Body of pancreas (tissue), 4 donors: Measurements from ENCODE around the gene ZFYVE16.

ENCODE experiments used
- POLR2A ChIP-seq, 3 donors: fragments of 450-650 bp; IDR thresholded peaks; one replicate each; pipeline ENCODE4 v1.6.1; 2016; ENCODE audit warnings: antibody characterized with exemption in 3 of 3, mild to moderate bottlenecking in 2 of 3
- TF ChIP-seq, protein P1 (sequence below), 7 experiments: fragments of 450-650 bp in 4 of 7; fragments of 200-600 bp in 3 of 7; sonication (generic) in 3 of 7; IDR thresholded peaks; one replicate each; pipeline ENCODE4 v1.5.1; 2016 to 2019; ENCODE audit warnings: antibody characterized with exemption in 7 of 7

DNA sequence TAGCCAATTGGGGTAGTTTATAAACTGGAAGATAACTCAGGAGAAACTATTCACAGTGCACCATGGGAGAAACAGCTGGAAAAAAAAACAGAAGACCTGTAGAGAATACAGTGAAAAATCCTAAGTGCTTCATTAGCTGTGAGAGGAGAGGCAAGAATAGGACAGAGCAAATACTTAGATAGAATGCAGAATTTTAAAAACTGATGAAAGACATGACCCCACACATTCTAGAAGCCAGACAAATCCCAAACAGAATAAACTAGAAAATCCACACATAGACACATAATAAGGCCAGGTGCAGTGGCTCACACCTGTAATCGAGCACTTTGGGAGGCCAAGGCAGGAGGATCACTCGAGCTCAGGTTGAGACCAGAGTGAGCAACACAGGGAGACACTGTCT is 72.5 kb downstream of the ZFYVE16 start:
- TF ChIP-seq, protein P1, sequence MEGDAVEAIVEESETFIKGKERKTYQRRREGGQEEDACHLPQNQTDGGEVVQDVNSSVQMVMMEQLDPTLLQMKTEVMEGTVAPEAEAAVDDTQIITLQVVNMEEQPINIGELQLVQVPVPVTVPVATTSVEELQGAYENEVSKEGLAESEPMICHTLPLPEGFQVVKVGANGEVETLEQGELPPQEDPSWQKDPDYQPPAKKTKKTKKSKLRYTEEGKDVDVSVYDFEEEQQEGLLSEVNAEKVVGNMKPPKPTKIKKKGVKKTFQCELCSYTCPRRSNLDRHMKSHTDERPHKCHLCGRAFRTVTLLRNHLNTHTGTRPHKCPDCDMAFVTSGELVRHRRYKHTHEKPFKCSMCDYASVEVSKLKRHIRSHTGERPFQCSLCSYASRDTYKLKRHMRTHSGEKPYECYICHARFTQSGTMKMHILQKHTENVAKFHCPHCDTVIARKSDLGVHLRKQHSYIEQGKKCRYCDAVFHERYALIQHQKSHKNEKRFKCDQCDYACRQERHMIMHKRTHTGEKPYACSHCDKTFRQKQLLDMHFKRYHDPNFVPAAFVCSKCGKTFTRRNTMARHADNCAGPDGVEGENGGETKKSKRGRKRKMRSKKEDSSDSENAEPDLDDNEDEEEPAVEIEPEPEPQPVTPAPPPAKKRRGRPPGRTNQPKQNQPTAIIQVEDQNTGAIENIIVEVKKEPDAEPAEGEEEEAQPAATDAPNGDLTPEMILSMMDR (IDR thresholded peaks at IDR 0.05) = no peak
- no peak for TF ChIP-seq POLR2A (IDR thresholded peaks at IDR 0.05)
